C4-2B (cell line): Measurements from ENCODE around the gene SLC11A1.

Experiments
- CTCF ChIP-seq: fragments of 450-650 bp; conservative IDR thresholded peaks from 2 replicates; pipeline ENCODE4 v1.5.1; 2017; ENCODE audit warnings: mild to moderate bottlenecking
- ZFX ChIP-seq: fragments of 450-650 bp; IDR thresholded peaks from 2 replicates; pipeline ENCODE4 v1.6.1; 2017

DNA sequence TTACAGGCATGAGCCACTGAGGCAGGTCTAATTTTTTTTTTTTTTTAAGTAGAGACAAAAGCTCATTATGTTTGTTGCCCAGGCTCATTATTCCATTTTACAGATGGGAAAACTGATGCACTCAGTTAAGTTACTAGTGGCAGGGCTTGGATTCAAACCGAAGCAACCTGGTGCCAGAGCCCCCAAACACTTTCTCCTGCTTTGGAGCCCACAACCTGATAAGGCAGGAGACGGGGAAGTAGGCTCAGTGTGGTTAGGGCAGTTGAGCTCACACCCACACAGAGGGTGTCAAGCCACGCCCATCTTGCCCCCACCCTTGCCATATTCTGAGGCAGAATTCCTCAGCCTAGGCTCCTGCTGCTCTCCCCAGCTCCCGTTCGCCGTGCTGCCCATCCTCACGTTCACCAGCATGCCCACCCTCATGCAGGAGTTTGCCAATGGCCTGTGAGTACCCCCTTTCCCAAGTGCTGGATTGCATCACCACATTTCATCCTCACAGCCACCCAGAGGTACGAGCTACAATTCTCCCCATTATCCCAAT lies 11.7 kb downstream of the SLC11A1 start:
- TF ChIP-seq CTCF (no peak), ZFX (no peak)
